Fibroblast of mammary gland (primary cell): ENCODE measurements around the gene ACTN4.
A peak's percentile ranks its signal among the peaks of the same experiment; 100 is the strongest.

Experiments
- DNase-seq: peaks from one replicate; pipeline ENCODE4 v3.0.0-alpha.2; 2010; ENCODE audit warnings: low read depth
- H3K4me3 ChIP-seq: 2 replicates; pipeline ENCODE4 v1.5.1; 2011; ENCODE audit warnings: low read depth, mild to moderate bottlenecking, low read length, moderate library complexity; ENCODE audit not compliant: control insufficient read depth
- TF ChIP-seq, protein P1 (sequence below): conservative IDR thresholded peaks from 2 replicates; pipeline ENCODE4 v1.5.1; 2011; ENCODE audit warnings: low read depth, low read length, inconsistent platforms; ENCODE audit not compliant: control insufficient read depth, insufficient read depth

The ACTN4 gene

DNA sequence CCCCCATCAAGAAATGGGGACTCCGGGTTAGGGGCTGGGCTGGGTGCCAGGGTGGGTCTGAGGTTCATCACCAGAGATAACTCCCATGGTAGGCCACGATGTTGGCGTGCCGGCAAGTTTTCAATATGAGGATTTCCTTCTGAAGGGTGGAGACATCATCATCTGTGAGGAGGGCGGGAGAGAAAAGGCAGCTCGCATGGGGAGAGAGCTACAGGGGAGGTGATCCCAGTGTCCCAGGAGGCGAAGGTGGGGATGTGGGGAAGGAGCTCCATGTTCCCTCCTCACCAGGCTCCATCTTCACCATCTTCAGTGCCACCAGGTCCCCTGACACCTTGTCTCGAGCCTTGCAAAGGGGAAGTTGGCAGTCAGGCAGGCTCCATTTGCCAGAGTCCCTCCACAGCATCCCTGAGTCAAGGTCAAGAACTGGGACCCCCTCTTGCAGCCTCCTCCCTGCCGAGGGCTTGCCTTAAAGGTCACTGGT lies 30.1 kb upstream of the ACTN4 start:
- DNase-seq, result no peak
- TF ChIP-seq, protein P1, sequence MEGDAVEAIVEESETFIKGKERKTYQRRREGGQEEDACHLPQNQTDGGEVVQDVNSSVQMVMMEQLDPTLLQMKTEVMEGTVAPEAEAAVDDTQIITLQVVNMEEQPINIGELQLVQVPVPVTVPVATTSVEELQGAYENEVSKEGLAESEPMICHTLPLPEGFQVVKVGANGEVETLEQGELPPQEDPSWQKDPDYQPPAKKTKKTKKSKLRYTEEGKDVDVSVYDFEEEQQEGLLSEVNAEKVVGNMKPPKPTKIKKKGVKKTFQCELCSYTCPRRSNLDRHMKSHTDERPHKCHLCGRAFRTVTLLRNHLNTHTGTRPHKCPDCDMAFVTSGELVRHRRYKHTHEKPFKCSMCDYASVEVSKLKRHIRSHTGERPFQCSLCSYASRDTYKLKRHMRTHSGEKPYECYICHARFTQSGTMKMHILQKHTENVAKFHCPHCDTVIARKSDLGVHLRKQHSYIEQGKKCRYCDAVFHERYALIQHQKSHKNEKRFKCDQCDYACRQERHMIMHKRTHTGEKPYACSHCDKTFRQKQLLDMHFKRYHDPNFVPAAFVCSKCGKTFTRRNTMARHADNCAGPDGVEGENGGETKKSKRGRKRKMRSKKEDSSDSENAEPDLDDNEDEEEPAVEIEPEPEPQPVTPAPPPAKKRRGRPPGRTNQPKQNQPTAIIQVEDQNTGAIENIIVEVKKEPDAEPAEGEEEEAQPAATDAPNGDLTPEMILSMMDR, result no peak
- H3K4me3 ChIP-seq, result no peak overlapping the region

- no peak for DNase-seq
- TF ChIP-seq, protein P1, result no peak
Observed at GRCh38 chr19:38617764-38618589, 29.5 kb upstream of the ACTN4 start, which contains the start of gene MAP4K1. Gene MAP4K1, minus strand, starts transcription at chr19:38617953. Its CDS starts 58 bp downstream, at chr19:38617895.

DNA sequence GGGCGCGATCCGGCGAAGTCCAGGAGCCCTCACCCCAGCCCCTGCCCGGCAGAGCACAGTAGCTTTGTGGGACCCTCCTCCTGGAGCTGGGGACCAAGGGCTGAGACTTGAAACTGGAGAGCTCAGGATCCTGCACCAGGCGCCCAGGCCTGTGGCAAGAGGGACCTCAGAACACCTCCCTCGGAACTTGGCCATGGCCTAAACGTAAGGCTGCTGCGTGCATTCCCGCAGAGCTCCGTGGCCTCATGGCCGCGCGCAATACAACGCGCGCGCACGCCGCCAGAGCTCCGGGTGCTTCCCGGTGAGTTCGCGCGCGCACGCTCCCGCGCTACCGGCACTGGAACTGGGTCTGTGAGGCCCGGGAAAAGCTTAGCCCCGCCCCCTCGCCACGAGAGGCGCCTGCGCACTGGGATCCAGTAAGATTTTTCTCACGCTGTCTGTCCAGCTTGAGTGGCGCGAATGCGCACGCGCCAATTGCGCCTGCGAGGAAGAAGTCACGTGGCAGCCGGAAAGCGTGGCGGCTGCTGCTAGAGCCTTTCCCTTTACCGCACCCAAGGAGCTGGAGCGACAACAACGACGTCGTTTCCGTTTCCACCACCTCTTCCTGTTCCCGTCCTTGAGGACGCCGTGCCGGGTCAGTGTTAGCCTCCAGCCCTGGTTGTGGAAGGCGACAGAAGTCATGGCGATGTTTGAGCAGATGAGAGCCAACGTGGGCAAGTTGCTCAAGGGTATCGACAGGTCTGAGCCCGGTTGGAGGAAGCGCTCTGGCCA lies 28.7 kb upstream of the ACTN4 start, which contains the start of gene EIF3K:
EIF3K (plus strand) TSS at position 599 of the 771 bp plus-strand sequence; CDS start at position 680, 81 bp downstream.
- peak within 1 kb of the TSS; percentile 87 for H3K4me3 ChIP-seq
- TF ChIP-seq, protein P1, result no peak

More at GRCh38 chr19:38617764-38618589, 29.5 kb upstream of the ACTN4 start, which contains the start of gene MAP4K1:
- peak within 1 kb of the TSS; percentile 87 for H3K4me3 ChIP-seq

GRCh38 chr19:38619361-38620174 lies 27.9 kb upstream of the ACTN4 start:
- H3K4me3 ChIP-seq, result peak overlapping the region; percentile 87
- DNase-seq, result no peak
- TF ChIP-seq, protein P1, result no peak

More for the DNA sequence above, 28.7 kb upstream of the ACTN4 start, which contains the start of gene EIF3K:
- peak; percentile 99 for DNase-seq

DNA sequence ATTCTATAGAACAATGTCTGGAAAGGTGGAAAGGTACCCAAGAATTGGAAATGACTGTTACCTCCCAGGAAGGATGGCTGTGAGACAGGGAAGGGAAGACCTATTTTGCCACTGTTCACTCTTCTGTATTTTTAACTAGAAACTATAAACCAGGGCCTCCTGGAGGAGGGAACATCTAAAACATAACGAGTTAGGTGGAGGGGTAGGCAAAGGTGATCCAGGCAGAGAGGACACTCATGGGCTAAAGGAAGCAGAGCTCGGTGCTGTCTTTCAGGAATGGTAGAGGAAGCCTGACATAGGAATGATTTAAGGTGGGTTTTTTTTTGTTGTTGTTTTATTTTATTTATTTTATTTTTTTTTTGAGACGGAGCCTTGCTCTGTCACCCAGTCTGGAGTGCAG lies 22.6 kb upstream of the ACTN4 start:
- H3K4me3 ChIP-seq, result no peak overlapping the region
- DNase-seq, result no peak
- TF ChIP-seq, protein P1, result no peak

- TF ChIP-seq, protein P1, result no peak
- no peak overlapping the region for H3K4me3 ChIP-seq
- DNase-seq, result no peak
Observed at GRCh38 chr19:38626401-38626800, 21.0 kb upstream of the ACTN4 start.
